ENCODE results near the gene LTC4S.

Gene LTC4S

GRCh38 chr5:179806250-179807048 lies 12.7 kb downstream of the LTC4S start, which contains the start of gene MGAT4B:
Gene MGAT4B, minus strand, starts transcription at chr5:179806866. Its CDS starts 283 bp downstream, at chr5:179806583.
- in situ Hi-C loops (cut with MboI; ENCODE audit: low sequenced_read_pairs), result no loop called here

- in situ Hi-C loops (cut with MboI; ENCODE audit: low sequenced_read_pairs), result no loop called here
Measured at GRCh38 chr5:179812135-179812825, 18.5 kb downstream of the LTC4S start.

- in situ Hi-C loops (cut with MboI; ENCODE audit: low sequenced_read_pairs), result no loop called here
Measured at GRCh38 chr5:179812997-179813607, 19.3 kb downstream of the LTC4S start.

- in situ Hi-C loops (cut with MboI; ENCODE audit: low sequenced_read_pairs), result no loop called here
Measured at GRCh38 chr5:179814090-179814489, 20.3 kb downstream of the LTC4S start.

GRCh38 chr5:179815491-179816249 lies 21.9 kb downstream of the LTC4S start:
- in situ Hi-C loops (cut with MboI; ENCODE audit: low sequenced_read_pairs), result no loop called here

- in situ Hi-C loops (cut with MboI; ENCODE audit: low sequenced_read_pairs), result no loop called here
Measured at GRCh38 chr5:179816401-179816795, 22.6 kb downstream of the LTC4S start.

GRCh38 chr5:179816796-179817469 lies 23.1 kb downstream of the LTC4S start:
- in situ Hi-C loops (cut with MboI; ENCODE audit: low sequenced_read_pairs), result no loop called here

- in situ Hi-C loops (cut with MboI; ENCODE audit: low sequenced_read_pairs), result no loop called here
Measured at GRCh38 chr5:179817470-179817840, 23.7 kb downstream of the LTC4S start.

GRCh38 chr5:179817890-179818745 lies 24.3 kb downstream of the LTC4S start:
- in situ Hi-C loops (cut with MboI; ENCODE audit: low sequenced_read_pairs), result no loop called here

- in situ Hi-C loops (cut with MboI; ENCODE audit: low sequenced_read_pairs), result no loop called here
Measured at GRCh38 chr5:179818746-179819295, 25.0 kb downstream of the LTC4S start.

GRCh38 chr5:179819296-179820126 lies 25.7 kb downstream of the LTC4S start:
- in situ Hi-C loops (cut with MboI; ENCODE audit: low sequenced_read_pairs), result no loop called here

GRCh38 chr5:179820127-179820482 lies 26.3 kb downstream of the LTC4S start:
- in situ Hi-C loops (cut with MboI; ENCODE audit: low sequenced_read_pairs), result no loop called here

- in situ Hi-C loops (cut with MboI; ENCODE audit: low sequenced_read_pairs), result no loop called here
Measured at GRCh38 chr5:179820483-179821297, 26.9 kb downstream of the LTC4S start, which contains the start of gene SQSTM1. Gene SQSTM1, plus strand, starts transcription at chr5:179820905. Its CDS starts 32 bp downstream, at chr5:179820937.

GRCh38 chr5:179821298-179822058 lies 27.7 kb downstream of the LTC4S start:
- in situ Hi-C loops (cut with MboI; ENCODE audit: low sequenced_read_pairs), result no loop called here

- in situ Hi-C loops (cut with MboI; ENCODE audit: low sequenced_read_pairs), result no loop called here
Measured at GRCh38 chr5:179822059-179822432, 28.3 kb downstream of the LTC4S start.

- in situ Hi-C loops (cut with MboI; ENCODE audit: low sequenced_read_pairs), result no loop called here
Measured at GRCh38 chr5:179822444-179822990, 28.7 kb downstream of the LTC4S start.
